Measurements from ENCODE around the gene LOX. TPM values are rescaled to one million over a fixed set of nuclear protein-coding genes. Genes with fewer than 3 reads are reported as not detected.

LOX gene
- total RNA-seq, 1 experiment from 2014 or later, result 0.12 TPM

DNA sequence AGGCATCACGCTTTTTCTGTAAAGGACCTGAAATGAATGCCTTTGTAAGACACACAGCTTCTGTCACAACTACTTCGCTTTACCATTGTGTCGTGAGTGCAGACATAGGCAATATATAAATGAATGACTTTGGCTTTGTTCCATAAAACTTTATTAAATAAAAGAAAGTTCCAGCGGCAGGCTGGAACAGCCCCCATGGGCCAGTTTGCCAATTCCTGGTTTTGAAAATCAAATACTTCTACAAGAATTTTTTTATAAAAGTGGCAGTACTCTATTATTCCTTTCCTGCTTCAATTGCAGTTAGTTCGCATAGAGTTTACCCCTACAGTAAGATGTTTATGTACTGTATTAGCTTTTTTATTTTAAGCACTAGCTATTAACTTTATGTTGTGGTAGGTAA is 62.6 kb downstream of the LOX start:
- Histone ChIP-seq H3K9ac (ENCODE audit: low read length) (no peak overlapping the region), H4K20me1 (ENCODE audit: insufficient read depth) (peaks cover 5% of the 10 kb centered on the region; the same call in 1 of the 2 replicates), H3K9me2 (ENCODE audit: insufficient read depth) (no peaks in the 10 kb centered on the region), H3K9me3 (ENCODE audit: control insufficient read depth in 1 of 2, insufficient read depth in 1 of 2, low read depth in 1 of 2, low read length in 2 of 2) (no peaks in the 10 kb centered on the region), H3K36me3 (ENCODE audit: control insufficient read depth in 1 of 2, insufficient read depth in 2 of 2, low read length in 2 of 2) (no peaks in the 10 kb centered on the region; a peak in 1 of 4 replicates), H2AFZ (ENCODE audit: low read depth, low read length, poor library complexity, severe bottlenecking) (no peak overlapping the region), H3K27me3 (ENCODE audit: insufficient read depth, low read length) (no peaks in the 10 kb centered on the region), H3K4me2 (ENCODE audit: low read length) (no peak overlapping the region), H3K4me3 (replicated peaks in 1 of 2; ENCODE audit: low read depth in 1 of 2, low read length in 2 of 2) (no peak overlapping the region), H3K27ac (ENCODE audit: low read depth, low read length) (no peak overlapping the region), H3K79me2 (ENCODE audit: insufficient read depth, low read length) (peaks cover 52% of the 10 kb centered on the region), H3K4me1 (ENCODE audit: control insufficient read depth in 1 of 2, insufficient read depth in 2 of 2, low read length in 2 of 2) (no peaks in the 10 kb centered on the region)
- ChIA-PET POLR2A (no interaction called here), RAD21 (ENCODE audit: low non-redundant PET in 1 of 2, low total read pairs in 2 of 2, uncharacterized antibody in 2 of 2, unreplicated experiment in 2 of 2) (no interaction called here), CTCF (no interaction called here)
- intact Hi-C loops (cut with micrococcal nuclease), result no loop called here
- no peak for DNase-seq (ENCODE audit: low read depth, low spot score)
- no peak for ATAC-seq
- no peak for TF ChIP-seq SP1 (IDR thresholded peaks at IDR 0.05; ENCODE audit: low read depth)
- no peak for TF ChIP-seq POLR2AphosphoS5 (IDR thresholded peaks at IDR 0.05; ENCODE audit: low read depth, low read length)
- no peak for TF ChIP-seq EZH2 (IDR thresholded peaks at IDR 0.05)
- TF ChIP-seq, protein P1, sequence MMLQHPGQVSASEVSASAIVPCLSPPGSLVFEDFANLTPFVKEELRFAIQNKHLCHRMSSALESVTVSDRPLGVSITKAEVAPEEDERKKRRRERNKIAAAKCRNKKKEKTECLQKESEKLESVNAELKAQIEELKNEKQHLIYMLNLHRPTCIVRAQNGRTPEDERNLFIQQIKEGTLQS (IDR thresholded peaks at IDR 0.05), result no peak
- no peak for TF ChIP-seq REST (IDR thresholded peaks at IDR 0.05; ENCODE audit: low read depth)
- no peak for TF ChIP-seq JUND (IDR thresholded peaks at IDR 0.05)
- TF ChIP-seq TCF7L2 (IDR thresholded peaks at IDR 0.05; ENCODE audit: borderline replicate concordance, extremely low read depth, insufficient read depth, insufficient read length), result no peak
- no peak for TF ChIP-seq RAD21 (IDR thresholded peaks at IDR 0.05; ENCODE audit: low read depth)
- TF ChIP-seq ZNF274 (IDR thresholded peaks at IDR 0.05; ENCODE audit: low read depth, low read length), result no peak
- TF ChIP-seq EZH2phosphoT487 (IDR thresholded peaks at IDR 0.05; ENCODE audit: borderline replicate concordance), result no peak
- no peak for TF ChIP-seq CEBPB (IDR thresholded peaks at IDR 0.05; ENCODE audit: low read depth)
- no TSS peak for BruUV-seq (replicated peaks)
